Fibroblast of skin of right quadriceps (primary cell): ENCODE data around the gene ZSCAN30.

Experiments
- DNase-seq: peaks from one replicate; pipeline ENCODE4 v3.0.0-alpha.2; 2013

Gene ZSCAN30

GRCh38 chr18:35278085-35278484, 11.9 kb downstream of the ZSCAN30 start:
- DNase-seq: no peak

- no peak for DNase-seq
These were observed 12.4 kb downstream of the ZSCAN30 start for GRCh38 chr18:35277633-35278032.

GRCh38 chr18:35276267-35276666, 13.8 kb downstream of the ZSCAN30 start:
- no peak for DNase-seq

- no peak for DNase-seq
These were observed 18.4 kb downstream of the ZSCAN30 start for GRCh38 chr18:35271656-35272055.

GRCh38 chr18:35268821-35269220, 21.2 kb downstream of the ZSCAN30 start:
- no peak for DNase-seq

- DNase-seq: no peak
These were observed 22.2 kb downstream of the ZSCAN30 start for GRCh38 chr18:35267809-35268208.

GRCh38 chr18:35267161-35267651, 22.8 kb downstream of the ZSCAN30 start:
- peak; percentile 61 for DNase-seq

- DNase-seq: no peak
These were observed 25.6 kb downstream of the ZSCAN30 start for GRCh38 chr18:35264409-35264808.

GRCh38 chr18:35256947-35257346, 33.1 kb downstream of the ZSCAN30 start:
- no peak for DNase-seq

- no peak for DNase-seq
These were observed 36.3 kb downstream of the ZSCAN30 start for GRCh38 chr18:35253655-35254287.

- DNase-seq: no peak
These were observed 37.6 kb downstream of the ZSCAN30 start for GRCh38 chr18:35252466-35252865.

- DNase-seq: no peak
These were observed 41.6 kb downstream of the ZSCAN30 start for GRCh38 chr18:35248429-35248828.

GRCh38 chr18:35247412-35248249, 42.4 kb downstream of the ZSCAN30 start:
- no peak for DNase-seq

GRCh38 chr18:35246831-35247230, 43.2 kb downstream of the ZSCAN30 start:
- DNase-seq: no peak

GRCh38 chr18:35245719-35246317, 44.2 kb downstream of the ZSCAN30 start:
- no peak for DNase-seq

GRCh38 chr18:35244671-35245070, 45.4 kb downstream of the ZSCAN30 start:
- DNase-seq: no peak

GRCh38 chr18:35242426-35242825, 47.6 kb downstream of the ZSCAN30 start:
- no peak for DNase-seq

- no peak for DNase-seq
These were observed 48.6 kb downstream of the ZSCAN30 start for GRCh38 chr18:35241448-35241804.

- DNase-seq: peak; percentile 96
These were observed 49.2 kb downstream of the ZSCAN30 start, which contains the start of gene ZNF397 for GRCh38 chr18:35240664-35241447. TSS of gene ZNF397 (plus strand) at chr18:35241034. CDS start at chr18:35242471, 1,437 bp downstream.

- DNase-seq: no peak
These were observed 50.7 kb downstream of the ZSCAN30 start for GRCh38 chr18:35239314-35239713.

GRCh38 chr18:35236571-35237363, 53.3 kb downstream of the ZSCAN30 start:
- DNase-seq: no peak

- DNase-seq: peak; percentile 64
These were observed 59.0 kb downstream of the ZSCAN30 start for GRCh38 chr18:35231052-35231451.
